HK-2 (cell line): ENCODE data around the gene ERAP2.
"Not testable (repeated sequence)": the region's sequence is repeated elsewhere in the genome, so short reads cannot be mapped to it uniquely, and the experiment has no call there.

Experiments used
- DNase-seq: peaks from one replicate; pipeline ENCODE4 v3.0.0-alpha.2; 2018; ENCODE audit not compliant: unreplicated experiment

ERAP2 gene

GRCh38 chr5:96876292-96876850 lies at the start of gene ERAP2:
Gene ERAP2, plus strand, starts transcription at chr5:96876500. Its CDS starts 3,186 bp downstream, at chr5:96879686.
- DNase-seq = no peak

GRCh38 chr5:96829297-96829696 lies 47.0 kb upstream of the ERAP2 start:
- no peak for DNase-seq

- DNase-seq = no peak
These were observed 42.3 kb upstream of the ERAP2 start for GRCh38 chr5:96834016-96834415.

GRCh38 chr5:96835791-96836191 lies 40.5 kb upstream of the ERAP2 start:
- DNase-seq = no peak

- no peak for DNase-seq
These were observed 39.5 kb upstream of the ERAP2 start for GRCh38 chr5:96836817-96837216.

GRCh38 chr5:96837303-96837702 lies 39.0 kb upstream of the ERAP2 start:
- no peak for DNase-seq

- no peak for DNase-seq
These were observed 37.9 kb upstream of the ERAP2 start for GRCh38 chr5:96838201-96839070.

GRCh38 chr5:96839071-96839592 lies 37.2 kb upstream of the ERAP2 start:
- no peak for DNase-seq

- DNase-seq = not testable (repeated sequence)
These were observed 34.4 kb upstream of the ERAP2 start for GRCh38 chr5:96841931-96842330.

GRCh38 chr5:96843140-96843539 lies 33.2 kb upstream of the ERAP2 start:
- no peak for DNase-seq

- DNase-seq = no peak
These were observed 31.8 kb upstream of the ERAP2 start for GRCh38 chr5:96844481-96844990.

- no peak for DNase-seq
These were observed 24.8 kb upstream of the ERAP2 start for GRCh38 chr5:96851312-96852062.

GRCh38 chr5:96852759-96853158 lies 23.5 kb upstream of the ERAP2 start:
- DNase-seq = no peak

- no peak for DNase-seq
These were observed 22.2 kb upstream of the ERAP2 start for GRCh38 chr5:96854067-96854466.

- no peak for DNase-seq
These were observed 21.0 kb upstream of the ERAP2 start for GRCh38 chr5:96855031-96855872.

- no peak for DNase-seq
These were observed 19.9 kb upstream of the ERAP2 start for GRCh38 chr5:96856371-96856770.

GRCh38 chr5:96857454-96857853 lies 18.8 kb upstream of the ERAP2 start:
- no peak for DNase-seq

GRCh38 chr5:96857924-96858323 lies 18.4 kb upstream of the ERAP2 start:
- no peak for DNase-seq

GRCh38 chr5:96859375-96859774 lies 16.9 kb upstream of the ERAP2 start:
- no peak for DNase-seq

GRCh38 chr5:96861076-96861475 lies 15.2 kb upstream of the ERAP2 start:
- no peak for DNase-seq

GRCh38 chr5:96863114-96863513 lies 13.2 kb upstream of the ERAP2 start:
- DNase-seq = no peak
